OCI-LY7 (cell line): ENCODE results near the gene HLA-DRB5.

Source experiments
- CTCF ChIP-seq: fragments of 200-600 bp; sonication (generic); conservative IDR thresholded peaks from 2 replicates; pipeline ENCODE4 v1.5.1; 2014; ENCODE audit warnings: mild to moderate bottlenecking, antibody characterized with exemption, low read length, moderate library complexity, mixed read lengths
- EZH2phosphoT487 ChIP-seq: fragments of 200-600 bp; sonication (generic); IDR thresholded peaks from 2 replicates; pipeline ENCODE4 v1.6.1; 2018; ENCODE audit warnings: low read depth, borderline replicate concordance, mild to moderate bottlenecking, mixed run types, antibody characterized with exemption, low read length, moderate library complexity, mixed read lengths

- TF ChIP-seq CTCF (no peak), EZH2phosphoT487 (no peak)
Observed at GRCh38 chr6:32475392-32476206, 54.5 kb downstream of the HLA-DRB5 start.
